Measurements from ENCODE around the gene SETBP1. TPM values are rescaled to one million over a fixed set of nuclear protein-coding genes. Genes with fewer than 3 reads are reported as not detected.

Gene SETBP1
- total RNA-seq, 1 experiment from 2014 or later, result 14.0 TPM

DNA sequence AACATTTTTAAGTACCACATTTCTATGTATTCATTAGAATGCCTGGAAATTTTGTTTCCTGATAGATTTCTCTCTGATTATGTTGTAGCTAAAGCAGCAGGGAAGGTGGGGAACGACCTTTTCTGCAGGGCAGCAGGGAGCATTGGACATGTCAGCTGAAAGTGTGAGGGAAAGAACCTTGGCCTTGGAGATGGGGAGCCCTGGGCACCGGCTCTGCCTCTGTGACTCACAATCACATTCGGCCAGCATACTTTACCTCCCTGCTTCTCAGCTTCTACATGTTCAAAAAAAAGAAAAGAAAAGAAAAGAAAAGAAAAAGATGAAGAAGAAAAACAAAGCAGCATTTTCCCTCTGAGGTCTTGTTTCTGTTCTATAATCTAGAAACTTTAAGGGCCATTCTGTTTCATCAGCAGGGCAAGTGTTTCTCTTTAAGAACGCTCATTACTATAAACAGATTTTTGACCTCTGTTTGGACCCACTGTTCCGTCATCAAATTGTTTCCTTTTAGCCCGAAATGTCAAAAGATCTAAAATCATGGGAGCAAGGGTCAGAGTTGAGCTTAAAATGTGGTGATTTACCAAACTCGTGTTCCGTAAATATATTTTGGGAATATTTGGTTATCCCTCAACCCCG is 27.9 kb downstream of the SETBP1 start:
- intact Hi-C loops (cut with micrococcal nuclease; ENCODE audit: unreplicated experiment), result no loop called here
- CTCF ChIA-PET, result no interaction called here

DNA sequence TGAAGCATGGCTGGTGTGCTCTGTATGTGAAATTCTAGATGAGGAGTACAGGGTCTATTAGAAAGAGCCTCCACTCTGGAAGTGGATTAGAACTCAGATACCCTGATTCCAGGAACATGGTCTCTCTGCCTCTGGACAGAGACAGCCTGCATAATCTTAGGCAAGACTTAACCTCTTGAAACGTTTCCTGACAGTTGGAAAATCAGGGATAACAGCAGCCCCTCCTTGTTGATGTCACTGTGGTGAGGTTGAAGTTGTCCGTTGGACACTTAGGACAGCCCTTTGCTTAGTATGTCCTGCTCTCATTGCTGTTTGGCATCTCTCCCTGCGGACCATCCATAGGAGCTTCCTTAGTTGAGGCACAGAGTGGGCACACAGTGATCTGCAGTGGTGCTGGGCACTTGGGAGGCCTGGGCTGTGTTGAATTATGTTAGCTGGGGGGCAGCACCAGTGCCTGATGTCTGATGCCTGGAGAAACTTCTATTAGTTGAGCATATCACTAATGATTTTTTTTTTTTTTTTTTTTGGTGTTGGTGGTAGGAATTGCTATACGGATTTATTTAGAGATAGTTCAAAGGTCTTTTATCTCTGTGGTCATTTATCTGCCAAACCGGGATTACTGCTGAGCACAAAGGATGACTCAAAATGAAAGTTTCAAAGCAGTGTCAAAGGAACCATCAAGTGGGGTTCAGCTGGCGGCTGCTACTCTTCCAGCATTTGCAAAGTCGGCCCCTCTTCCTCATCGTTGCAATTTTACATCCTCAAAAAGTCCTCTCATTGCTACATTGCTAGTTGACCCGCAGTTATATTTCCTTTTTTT is 28.8 kb downstream of the SETBP1 start:
- BruUV-seq (replicated peaks), result no TSS peak
- no peaks in the 10 kb centered on the region for H3K9me3 ChIP-seq (ENCODE audit: low read depth, low read length, poor library complexity, severe bottlenecking)
- no peaks in the 10 kb centered on the region for H3K4me1 ChIP-seq (ENCODE audit: insufficient read depth, low read length, poor library complexity, severe bottlenecking)
- no peak overlapping the region for H3K4me3 ChIP-seq (ENCODE audit: low read depth, low read length, poor library complexity, severe bottlenecking)
- no peak for DNase-seq (ENCODE audit: low spot score)
- H3K27ac ChIP-seq (ENCODE audit: low read depth, low read length, poor library complexity, severe bottlenecking), result no peak overlapping the region
- H3K27me3 ChIP-seq (replicated peaks; ENCODE audit: insufficient read depth, low read depth, low read length, poor library complexity), result no peaks in the 10 kb centered on the region
- intact Hi-C loops (cut with micrococcal nuclease; ENCODE audit: unreplicated experiment), result no loop called here
- ChIA-PET POLR2A (ENCODE audit: low non-redundant PET) (no interaction called here), CTCF (no interaction called here)
- no peaks in the 10 kb centered on the region for H3K36me3 ChIP-seq (ENCODE audit: insufficient read depth, low read length, poor library complexity, severe bottlenecking)
- no peak for TF ChIP-seq EZH2 (IDR thresholded peaks at IDR 0.05; ENCODE audit: borderline replicate concordance, low read depth, low read length, poor library complexity, severe bottlenecking)
- TF ChIP-seq, protein P1, sequence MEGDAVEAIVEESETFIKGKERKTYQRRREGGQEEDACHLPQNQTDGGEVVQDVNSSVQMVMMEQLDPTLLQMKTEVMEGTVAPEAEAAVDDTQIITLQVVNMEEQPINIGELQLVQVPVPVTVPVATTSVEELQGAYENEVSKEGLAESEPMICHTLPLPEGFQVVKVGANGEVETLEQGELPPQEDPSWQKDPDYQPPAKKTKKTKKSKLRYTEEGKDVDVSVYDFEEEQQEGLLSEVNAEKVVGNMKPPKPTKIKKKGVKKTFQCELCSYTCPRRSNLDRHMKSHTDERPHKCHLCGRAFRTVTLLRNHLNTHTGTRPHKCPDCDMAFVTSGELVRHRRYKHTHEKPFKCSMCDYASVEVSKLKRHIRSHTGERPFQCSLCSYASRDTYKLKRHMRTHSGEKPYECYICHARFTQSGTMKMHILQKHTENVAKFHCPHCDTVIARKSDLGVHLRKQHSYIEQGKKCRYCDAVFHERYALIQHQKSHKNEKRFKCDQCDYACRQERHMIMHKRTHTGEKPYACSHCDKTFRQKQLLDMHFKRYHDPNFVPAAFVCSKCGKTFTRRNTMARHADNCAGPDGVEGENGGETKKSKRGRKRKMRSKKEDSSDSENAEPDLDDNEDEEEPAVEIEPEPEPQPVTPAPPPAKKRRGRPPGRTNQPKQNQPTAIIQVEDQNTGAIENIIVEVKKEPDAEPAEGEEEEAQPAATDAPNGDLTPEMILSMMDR (conservative IDR thresholded peaks at IDR 0.05; ENCODE audit: low read depth, low read length), result no peak

More for the DNA sequence above, 27.9 kb downstream of the SETBP1 start:
- DNase-seq (ENCODE audit: low spot score), result no peak
- TF ChIP-seq, protein P1 (conservative IDR thresholded peaks at IDR 0.05; ENCODE audit: low read depth, low read length), result no peak
- no peak for TF ChIP-seq EZH2 (IDR thresholded peaks at IDR 0.05; ENCODE audit: borderline replicate concordance, low read depth, low read length, poor library complexity, severe bottlenecking)
- Histone ChIP-seq H3K27me3 (replicated peaks; ENCODE audit: insufficient read depth, low read depth, low read length, poor library complexity) (no peaks in the 10 kb centered on the region), H3K27ac (ENCODE audit: low read depth, low read length, poor library complexity, severe bottlenecking) (no peak overlapping the region), H3K9me3 (ENCODE audit: low read depth, low read length, poor library complexity, severe bottlenecking) (no peaks in the 10 kb centered on the region), H3K4me3 (ENCODE audit: low read depth, low read length, poor library complexity, severe bottlenecking) (no peak overlapping the region), H3K36me3 (ENCODE audit: insufficient read depth, low read length, poor library complexity, severe bottlenecking) (no peaks in the 10 kb centered on the region), H3K4me1 (ENCODE audit: insufficient read depth, low read length, poor library complexity, severe bottlenecking) (no peaks in the 10 kb centered on the region)
- no TSS peak for BruUV-seq (replicated peaks)
- POLR2A ChIA-PET (ENCODE audit: low non-redundant PET), result no interaction called here

DNA sequence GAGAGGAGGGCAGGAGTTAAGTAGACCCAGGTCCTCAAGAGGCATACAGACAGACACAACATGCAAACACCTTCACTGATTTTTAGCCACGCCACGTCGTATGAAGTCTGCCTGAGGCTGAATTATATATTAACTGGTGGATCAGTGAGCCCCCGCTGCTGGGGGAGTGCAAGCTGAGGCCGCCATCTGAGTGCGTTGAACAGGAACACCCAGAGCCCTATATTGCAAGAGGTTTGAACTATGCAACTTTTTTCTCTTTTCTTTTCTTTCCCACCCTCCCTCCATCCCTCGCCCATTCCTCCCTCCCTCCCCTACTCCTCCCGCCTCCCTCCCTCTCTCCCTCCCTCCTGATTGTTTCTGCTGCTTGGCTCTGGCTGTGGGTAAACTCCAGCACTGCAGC is 30.2 kb downstream of the SETBP1 start:
- no TSS peak for BruUV-seq (replicated peaks)
- Histone ChIP-seq H3K4me3 (ENCODE audit: low read depth, low read length, poor library complexity, severe bottlenecking) (no peak overlapping the region), H3K36me3 (ENCODE audit: insufficient read depth, low read length, poor library complexity, severe bottlenecking) (no peaks in the 10 kb centered on the region), H3K4me1 (ENCODE audit: insufficient read depth, low read length, poor library complexity, severe bottlenecking) (peaks cover 3% of the 10 kb centered on the region), H3K27me3 (replicated peaks; ENCODE audit: insufficient read depth, low read depth, low read length, poor library complexity) (no peaks in the 10 kb centered on the region), H3K9me3 (ENCODE audit: low read depth, low read length, poor library complexity, severe bottlenecking) (no peaks in the 10 kb centered on the region), H3K27ac (ENCODE audit: low read depth, low read length, poor library complexity, severe bottlenecking) (no peak overlapping the region)
- DNase-seq (ENCODE audit: low spot score), result no peak
- intact Hi-C loops (cut with micrococcal nuclease; ENCODE audit: unreplicated experiment), result no loop called here
- TF ChIP-seq EZH2 (IDR thresholded peaks at IDR 0.05; ENCODE audit: borderline replicate concordance, low read depth, low read length, poor library complexity, severe bottlenecking), result no peak
- TF ChIP-seq, protein P1 (conservative IDR thresholded peaks at IDR 0.05; ENCODE audit: low read depth, low read length), result no peak
- ChIA-PET POLR2A (ENCODE audit: low non-redundant PET) (no interaction called here), CTCF (no interaction called here)
